ENCODE results near the gene PLEKHO2. TPM values are rescaled to one million over a fixed set of nuclear protein-coding genes. Genes with fewer than 3 reads are reported as not detected.

Gene PLEKHO2
- total RNA-seq, 1 experiment from 2014 or later: 4.5 TPM

- Histone ChIP-seq H3K4me1 (0 out of 2 replicates have a peak, but pooled peaks cover 8% of the 10 kb centered on the region), H3K27me3 (replicated peaks; ENCODE audit: control insufficient read depth, insufficient read depth, low read length) (no peaks in the 10 kb centered on the region), H3K4me3 (ENCODE audit: low read depth, low read length) (no peak overlapping the region), H3K9me3 (no peaks in the 10 kb centered on the region), H3K36me3 (ENCODE audit: control insufficient read depth, insufficient read depth, low read length) (no peaks in the 10 kb centered on the region)
- Mint-ChIP-seq H3K27ac (ENCODE audit: unreplicated experiment) (no peak overlapping the region), H3K27me3 (ENCODE audit: insufficient read depth, unreplicated experiment) (no peaks in the 10 kb centered on the region), H3K4me1 (ENCODE audit: low read depth, unreplicated experiment) (peaks cover 8% of the 10 kb centered on the region), H3K36me3 (ENCODE audit: insufficient read depth, unreplicated experiment) (no peaks in the 10 kb centered on the region), H3K9me3 (ENCODE audit: unreplicated experiment) (no peaks in the 10 kb centered on the region), H3K4me3 (ENCODE audit: unreplicated experiment) (no peak overlapping the region)
- BruUV-seq (replicated peaks): no TSS peak
- TF ChIP-seq, protein P1, sequence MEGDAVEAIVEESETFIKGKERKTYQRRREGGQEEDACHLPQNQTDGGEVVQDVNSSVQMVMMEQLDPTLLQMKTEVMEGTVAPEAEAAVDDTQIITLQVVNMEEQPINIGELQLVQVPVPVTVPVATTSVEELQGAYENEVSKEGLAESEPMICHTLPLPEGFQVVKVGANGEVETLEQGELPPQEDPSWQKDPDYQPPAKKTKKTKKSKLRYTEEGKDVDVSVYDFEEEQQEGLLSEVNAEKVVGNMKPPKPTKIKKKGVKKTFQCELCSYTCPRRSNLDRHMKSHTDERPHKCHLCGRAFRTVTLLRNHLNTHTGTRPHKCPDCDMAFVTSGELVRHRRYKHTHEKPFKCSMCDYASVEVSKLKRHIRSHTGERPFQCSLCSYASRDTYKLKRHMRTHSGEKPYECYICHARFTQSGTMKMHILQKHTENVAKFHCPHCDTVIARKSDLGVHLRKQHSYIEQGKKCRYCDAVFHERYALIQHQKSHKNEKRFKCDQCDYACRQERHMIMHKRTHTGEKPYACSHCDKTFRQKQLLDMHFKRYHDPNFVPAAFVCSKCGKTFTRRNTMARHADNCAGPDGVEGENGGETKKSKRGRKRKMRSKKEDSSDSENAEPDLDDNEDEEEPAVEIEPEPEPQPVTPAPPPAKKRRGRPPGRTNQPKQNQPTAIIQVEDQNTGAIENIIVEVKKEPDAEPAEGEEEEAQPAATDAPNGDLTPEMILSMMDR (IDR thresholded peaks at IDR 0.05; ENCODE audit: insufficient read depth in 1 of 2, low read depth in 1 of 2, low read length in 1 of 2, severe bottlenecking in 1 of 2, unreplicated experiment in 1 of 2): no peak
- ChIA-PET CTCF (no interaction called here), POLR2A (no interaction called here)
- DNase-seq: no peak
- intact Hi-C loops (cut with micrococcal nuclease; ENCODE audit: unreplicated experiment): no loop called here
Measured at GRCh38 chr15:64806509-64806908, 35.2 kb upstream of the PLEKHO2 start.

GRCh38 chr15:64807051-64807749, 34.5 kb upstream of the PLEKHO2 start:
- no peaks in the 10 kb centered on the region for H3K27me3 Mint-ChIP-seq (ENCODE audit: insufficient read depth, unreplicated experiment)
- no peaks in the 10 kb centered on the region for H3K36me3 Mint-ChIP-seq (ENCODE audit: insufficient read depth, unreplicated experiment)
- CTCF ChIA-PET: no interaction called here
- POLR2A ChIA-PET: no interaction called here
- Histone ChIP-seq H3K4me1 (0 out of 2 replicates have a peak, but pooled peaks cover 8% of the 10 kb centered on the region), H3K9me3 (no peaks in the 10 kb centered on the region), H3K27me3 (replicated peaks; ENCODE audit: control insufficient read depth, insufficient read depth, low read length) (no peaks in the 10 kb centered on the region), H3K4me3 (ENCODE audit: low read depth, low read length) (no peak overlapping the region), H3K36me3 (ENCODE audit: control insufficient read depth, insufficient read depth, low read length) (no peaks in the 10 kb centered on the region)
- H3K4me3 Mint-ChIP-seq (ENCODE audit: unreplicated experiment): no peak overlapping the region
- intact Hi-C loops (cut with micrococcal nuclease; ENCODE audit: unreplicated experiment): no loop called here
- no peaks in the 10 kb centered on the region for H3K9me3 Mint-ChIP-seq (ENCODE audit: unreplicated experiment)
- TF ChIP-seq, protein P1 (IDR thresholded peaks at IDR 0.05; ENCODE audit: insufficient read depth in 1 of 2, low read depth in 1 of 2, low read length in 1 of 2, severe bottlenecking in 1 of 2, unreplicated experiment in 1 of 2): no peak
- H3K27ac Mint-ChIP-seq (ENCODE audit: unreplicated experiment): no peak overlapping the region
- H3K4me1 Mint-ChIP-seq (ENCODE audit: low read depth, unreplicated experiment): peaks cover 8% of the 10 kb centered on the region
- no peak for DNase-seq
- no TSS peak for BruUV-seq (replicated peaks)

DNA sequence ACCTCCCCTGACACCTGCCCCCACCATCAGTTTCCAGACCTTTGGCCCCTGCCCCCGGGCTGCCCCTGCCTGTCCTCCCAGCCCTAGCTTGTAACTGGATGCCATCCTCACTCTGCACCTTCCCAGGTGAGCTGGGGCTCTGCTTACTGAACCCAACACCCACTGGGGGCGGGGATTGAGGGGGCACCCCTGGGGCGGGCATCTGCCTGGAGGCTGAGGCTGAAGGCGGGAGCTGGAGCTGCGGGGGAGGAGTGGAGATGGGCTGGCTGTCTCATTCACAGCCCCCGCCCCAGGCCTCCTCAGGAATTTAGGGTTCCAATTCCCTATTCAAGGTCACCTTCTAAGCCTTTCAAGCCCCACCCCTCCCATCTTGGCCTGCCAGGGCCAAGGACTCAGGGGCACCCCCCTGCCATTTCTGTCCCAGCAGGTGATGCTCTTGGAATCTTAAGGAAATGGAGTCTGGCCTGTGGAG, 33.9 kb upstream of the PLEKHO2 start:
- no peaks in the 10 kb centered on the region for H3K36me3 ChIP-seq (ENCODE audit: control insufficient read depth, insufficient read depth, low read length)
- Mint-ChIP-seq H3K27me3 (ENCODE audit: insufficient read depth, unreplicated experiment) (no peaks in the 10 kb centered on the region), H3K4me1 (ENCODE audit: low read depth, unreplicated experiment) (peaks cover 8% of the 10 kb centered on the region), H3K36me3 (ENCODE audit: insufficient read depth, unreplicated experiment) (no peaks in the 10 kb centered on the region), H3K9me3 (ENCODE audit: unreplicated experiment) (no peaks in the 10 kb centered on the region), H3K27ac (ENCODE audit: unreplicated experiment) (no peak overlapping the region), H3K4me3 (ENCODE audit: unreplicated experiment) (no peak overlapping the region)
- intact Hi-C loops (cut with micrococcal nuclease; ENCODE audit: unreplicated experiment): no loop called here
- no peaks in the 10 kb centered on the region for H3K27me3 ChIP-seq (replicated peaks; ENCODE audit: control insufficient read depth, insufficient read depth, low read length)
- DNase-seq: no peak
- BruUV-seq (replicated peaks): no TSS peak
- ChIA-PET CTCF (interaction anchor here (1.5 kb wide), 1 partner anchor 80 kb away, joined by 3 read pairs; no protein-coding TSS in a partner anchor), POLR2A (no interaction called here)
- no peak overlapping the region for H3K4me3 ChIP-seq (ENCODE audit: low read depth, low read length)
- no peaks in the 10 kb centered on the region for H3K9me3 ChIP-seq
- 0 out of 2 replicates have a peak, but pooled peaks cover 8% of the 10 kb centered on the region for H3K4me1 ChIP-seq
- TF ChIP-seq, protein P1 (IDR thresholded peaks at IDR 0.05; ENCODE audit: insufficient read depth in 1 of 2, low read depth in 1 of 2, low read length in 1 of 2, severe bottlenecking in 1 of 2, unreplicated experiment in 1 of 2): no peak
